ENCODE measurements around the gene RAPGEF5. TPM values are rescaled to one million over a fixed set of nuclear protein-coding genes. Genes with fewer than 3 reads are reported as not detected.

Gene RAPGEF5
- total RNA-seq, 2 donors from 2014 or later = 16.7 to 23.2 TPM

GRCh38 chr7:22271311-22271710 lies 85.6 kb downstream of the RAPGEF5 start:
- Mint-ChIP-seq H3K9me3 (no peaks in the 10 kb centered on the region), H3K27ac (no peak overlapping the region), H3K4me3 (no peak overlapping the region), H3K4me1 (peaks cover 30% of the 10 kb centered on the region), H3K27me3 (ENCODE audit: insufficient read depth) (no peaks in the 10 kb centered on the region), H3K36me3 (ENCODE audit: low read depth) (peaks cover 11% of the 10 kb centered on the region)
- DNase-seq = no peak
- TF ChIP-seq CTCF (conservative IDR thresholded peaks at IDR 0.05) = no peak
- Histone ChIP-seq H3K4me1 (ENCODE audit: control insufficient read depth, insufficient read depth, low read length) (no peaks in the 10 kb centered on the region), H3K27ac (ENCODE audit: low read depth, low read length) (no peak overlapping the region), H3K27me3 (ENCODE audit: control insufficient read depth, insufficient read depth, low read length, poor library complexity, severe bottlenecking) (no peaks in the 10 kb centered on the region), H3K36me3 (ENCODE audit: control insufficient read depth, insufficient read depth, low read length) (no peaks in the 10 kb centered on the region), H3K9me3 (ENCODE audit: control insufficient read depth, low read length) (peaks cover 11% of the 10 kb centered on the region), H3K9ac (ENCODE audit: extremely low read depth, low read length, poor library complexity, severe bottlenecking) (no peak overlapping the region), H3K4me3 (ENCODE audit: low read length) (no peak overlapping the region)
- 94 to 100% methylated on average over 2 to 4 of the region's 4 CpGs for WGBS, 2 experiments (ENCODE audit: insufficient coverage in 1 of 2, insufficient read length in 1 of 2)

- Histone ChIP-seq H3K27me3 (ENCODE audit: control insufficient read depth, insufficient read depth, low read length, poor library complexity, severe bottlenecking) (no peaks in the 10 kb centered on the region), H3K27ac (ENCODE audit: low read depth, low read length) (no peak overlapping the region), H3K9ac (ENCODE audit: extremely low read depth, low read length, poor library complexity, severe bottlenecking) (no peak overlapping the region), H3K9me3 (ENCODE audit: control insufficient read depth, low read length) (peaks cover 11% of the 10 kb centered on the region), H3K4me1 (ENCODE audit: control insufficient read depth, insufficient read depth, low read length) (no peaks in the 10 kb centered on the region), H3K4me3 (ENCODE audit: low read length) (no peak overlapping the region), H3K36me3 (ENCODE audit: control insufficient read depth, insufficient read depth, low read length) (no peaks in the 10 kb centered on the region)
- Mint-ChIP-seq H3K36me3 (ENCODE audit: low read depth) (peaks cover 11% of the 10 kb centered on the region), H3K4me3 (no peak overlapping the region), H3K27ac (no peak overlapping the region), H3K4me1 (peaks cover 30% of the 10 kb centered on the region), H3K27me3 (ENCODE audit: insufficient read depth) (no peaks in the 10 kb centered on the region), H3K9me3 (no peaks in the 10 kb centered on the region)
- DNase-seq = no peak
- no peak for TF ChIP-seq CTCF (conservative IDR thresholded peaks at IDR 0.05)
Measured at GRCh38 chr7:22270371-22270770, 86.6 kb downstream of the RAPGEF5 start.

GRCh38 chr7:22269963-22270362 lies 87.0 kb downstream of the RAPGEF5 start:
- Histone ChIP-seq H3K36me3 (ENCODE audit: control insufficient read depth, insufficient read depth, low read length) (no peaks in the 10 kb centered on the region), H3K4me1 (ENCODE audit: control insufficient read depth, insufficient read depth, low read length) (no peaks in the 10 kb centered on the region), H3K27me3 (ENCODE audit: control insufficient read depth, insufficient read depth, low read length, poor library complexity, severe bottlenecking) (no peaks in the 10 kb centered on the region), H3K9me3 (ENCODE audit: control insufficient read depth, low read length) (peaks cover 11% of the 10 kb centered on the region), H3K27ac (ENCODE audit: low read depth, low read length) (no peak overlapping the region), H3K4me3 (ENCODE audit: low read length) (no peak overlapping the region), H3K9ac (ENCODE audit: extremely low read depth, low read length, poor library complexity, severe bottlenecking) (no peak overlapping the region)
- no peak overlapping the region for H3K4me3 Mint-ChIP-seq
- no peak for DNase-seq
- TF ChIP-seq CTCF (conservative IDR thresholded peaks at IDR 0.05) = no peak
- H3K9me3 Mint-ChIP-seq = no peaks in the 10 kb centered on the region
- H3K27me3 Mint-ChIP-seq (ENCODE audit: insufficient read depth) = no peaks in the 10 kb centered on the region
- H3K36me3 Mint-ChIP-seq (ENCODE audit: low read depth) = peaks cover 7% of the 10 kb centered on the region
- peak overlapping the region; percentile 70 for H3K27ac Mint-ChIP-seq
- 93 to 100% methylated on average over 1 to 3 of the region's 3 CpGs for WGBS, 2 experiments (ENCODE audit: insufficient coverage in 1 of 2, insufficient read length in 1 of 2)
- H3K4me1 Mint-ChIP-seq = peaks cover 30% of the 10 kb centered on the region
